Measurements from ENCODE around the gene SLC25A20. TPM values are rescaled to one million over a fixed set of nuclear protein-coding genes. Genes with fewer than 3 reads are reported as not detected.

SLC25A20 gene
- polyA plus RNA-seq, 1 donor from 2014 or later: 7.1 TPM

- H3K9ac ChIP-seq (ENCODE audit: low read length): no peak overlapping the region
- no peak overlapping the region for H2AFZ ChIP-seq (ENCODE audit: low read depth, low read length)
- no peaks in the 10 kb centered on the region for H3K9me3 ChIP-seq (ENCODE audit: low read length)
- no peak overlapping the region for H3K4me3 ChIP-seq (ENCODE audit: low read length)
- H3F3A ChIP-seq (ENCODE audit: insufficient read depth, low read length, poor library complexity, severe bottlenecking): no peaks in the 10 kb centered on the region
- H3K27me3 ChIP-seq (ENCODE audit: insufficient read depth, low read depth, low read length): no peaks in the 10 kb centered on the region
- no peak overlapping the region for H3K27ac ChIP-seq (ENCODE audit: low read length)
- no peaks in the 10 kb centered on the region for H4K20me1 ChIP-seq (ENCODE audit: insufficient read depth)
- TF ChIP-seq EP300 (conservative IDR thresholded peaks at IDR 0.05; ENCODE audit: poor library complexity, severe bottlenecking): no peak
- no peak for TF ChIP-seq SMC3 (conservative IDR thresholded peaks at IDR 0.05; ENCODE audit: poor library complexity)
- no peak for TF ChIP-seq POLR2AphosphoS5 (IDR thresholded peaks at IDR 0.05)
- no peak for TF ChIP-seq TAF1 (IDR thresholded peaks at IDR 0.05; ENCODE audit: low read depth)
- TF ChIP-seq EZH2 (IDR thresholded peaks at IDR 0.05; ENCODE audit: borderline replicate concordance, insufficient read depth, low read length, poor library complexity, severe bottlenecking): no peak
- no peak for TF ChIP-seq RAD21 (conservative IDR thresholded peaks at IDR 0.05)
- no peak for TF ChIP-seq CTCF (IDR thresholded peaks at IDR 0.05; ENCODE audit: poor library complexity, severe bottlenecking)
- no peak for TF ChIP-seq REST (IDR thresholded peaks at IDR 0.05; ENCODE audit: borderline replicate concordance)
- TF ChIP-seq MXI1 (conservative IDR thresholded peaks at IDR 0.05; ENCODE audit: poor library complexity, severe bottlenecking): no peak
- H3K79me2 ChIP-seq (replicated peaks; ENCODE audit: insufficient read depth, low read length): no peaks in the 10 kb centered on the region
- H3K36me3 ChIP-seq (ENCODE audit: insufficient read depth, low read length): no peaks in the 10 kb centered on the region
- no peaks in the 10 kb centered on the region for H3K9me2 ChIP-seq (ENCODE audit: insufficient read depth, low read length)
- no peak overlapping the region for H3K4me2 ChIP-seq (ENCODE audit: low read length)
Observed at GRCh38 chr3:48877671-48878070, 21.0 kb downstream of the SLC25A20 start.

- Histone ChIP-seq H2AFZ (ENCODE audit: low read depth, low read length) (no peak overlapping the region), H3K4me3 (ENCODE audit: low read length) (no peak overlapping the region), H3K9me3 (ENCODE audit: low read length) (no peaks in the 10 kb centered on the region), H3K27ac (ENCODE audit: low read length) (no peak overlapping the region), H3F3A (ENCODE audit: insufficient read depth, low read length, poor library complexity, severe bottlenecking) (no peaks in the 10 kb centered on the region), H3K36me3 (ENCODE audit: insufficient read depth, low read length) (no peaks in the 10 kb centered on the region), H3K9ac (ENCODE audit: low read length) (no peak overlapping the region), H4K20me1 (ENCODE audit: insufficient read depth) (no peaks in the 10 kb centered on the region), H3K9me2 (ENCODE audit: insufficient read depth, low read length) (no peaks in the 10 kb centered on the region), H3K79me2 (replicated peaks; ENCODE audit: insufficient read depth, low read length) (no peaks in the 10 kb centered on the region), H3K4me2 (ENCODE audit: low read length) (no peak overlapping the region), H3K27me3 (ENCODE audit: insufficient read depth, low read depth, low read length) (no peaks in the 10 kb centered on the region)
- no peak for TF ChIP-seq POLR2AphosphoS5 (IDR thresholded peaks at IDR 0.05)
- TF ChIP-seq SMC3 (conservative IDR thresholded peaks at IDR 0.05; ENCODE audit: poor library complexity): no peak
- TF ChIP-seq EZH2 (IDR thresholded peaks at IDR 0.05; ENCODE audit: borderline replicate concordance, insufficient read depth, low read length, poor library complexity, severe bottlenecking): no peak
- no peak for TF ChIP-seq CTCF (IDR thresholded peaks at IDR 0.05; ENCODE audit: poor library complexity, severe bottlenecking)
- TF ChIP-seq TAF1 (IDR thresholded peaks at IDR 0.05; ENCODE audit: low read depth): no peak
- TF ChIP-seq REST (IDR thresholded peaks at IDR 0.05; ENCODE audit: borderline replicate concordance): no peak
- TF ChIP-seq EP300 (conservative IDR thresholded peaks at IDR 0.05; ENCODE audit: poor library complexity, severe bottlenecking): no peak
- TF ChIP-seq RAD21 (conservative IDR thresholded peaks at IDR 0.05): no peak
- no peak for TF ChIP-seq MXI1 (conservative IDR thresholded peaks at IDR 0.05; ENCODE audit: poor library complexity, severe bottlenecking)
Observed at GRCh38 chr3:48863122-48863521, 35.6 kb downstream of the SLC25A20 start.
